GM18873 (cell line): ENCODE data around the gene PCDH7.

Source experiments
- ATAC-seq: cut with Tn5 transposase; IDR thresholded peaks from one replicate; pipeline ENCODE4 v1.9.1; 2021; ENCODE audit warnings: mild to moderate bottlenecking, moderate library complexity, moderate number of reproducible peaks; ENCODE audit not compliant: unreplicated experiment, low FRiP score

Gene PCDH7, protein sequence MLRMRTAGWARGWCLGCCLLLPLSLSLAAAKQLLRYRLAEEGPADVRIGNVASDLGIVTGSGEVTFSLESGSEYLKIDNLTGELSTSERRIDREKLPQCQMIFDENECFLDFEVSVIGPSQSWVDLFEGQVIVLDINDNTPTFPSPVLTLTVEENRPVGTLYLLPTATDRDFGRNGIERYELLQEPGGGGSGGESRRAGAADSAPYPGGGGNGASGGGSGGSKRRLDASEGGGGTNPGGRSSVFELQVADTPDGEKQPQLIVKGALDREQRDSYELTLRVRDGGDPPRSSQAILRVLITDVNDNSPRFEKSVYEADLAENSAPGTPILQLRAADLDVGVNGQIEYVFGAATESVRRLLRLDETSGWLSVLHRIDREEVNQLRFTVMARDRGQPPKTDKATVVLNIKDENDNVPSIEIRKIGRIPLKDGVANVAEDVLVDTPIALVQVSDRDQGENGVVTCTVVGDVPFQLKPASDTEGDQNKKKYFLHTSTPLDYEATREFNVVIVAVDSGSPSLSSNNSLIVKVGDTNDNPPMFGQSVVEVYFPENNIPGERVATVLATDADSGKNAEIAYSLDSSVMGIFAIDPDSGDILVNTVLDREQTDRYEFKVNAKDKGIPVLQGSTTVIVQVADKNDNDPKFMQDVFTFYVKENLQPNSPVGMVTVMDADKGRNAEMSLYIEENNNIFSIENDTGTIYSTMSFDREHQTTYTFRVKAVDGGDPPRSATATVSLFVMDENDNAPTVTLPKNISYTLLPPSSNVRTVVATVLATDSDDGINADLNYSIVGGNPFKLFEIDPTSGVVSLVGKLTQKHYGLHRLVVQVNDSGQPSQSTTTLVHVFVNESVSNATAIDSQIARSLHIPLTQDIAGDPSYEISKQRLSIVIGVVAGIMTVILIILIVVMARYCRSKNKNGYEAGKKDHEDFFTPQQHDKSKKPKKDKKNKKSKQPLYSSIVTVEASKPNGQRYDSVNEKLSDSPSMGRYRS (N-terminal part only)

DNA sequence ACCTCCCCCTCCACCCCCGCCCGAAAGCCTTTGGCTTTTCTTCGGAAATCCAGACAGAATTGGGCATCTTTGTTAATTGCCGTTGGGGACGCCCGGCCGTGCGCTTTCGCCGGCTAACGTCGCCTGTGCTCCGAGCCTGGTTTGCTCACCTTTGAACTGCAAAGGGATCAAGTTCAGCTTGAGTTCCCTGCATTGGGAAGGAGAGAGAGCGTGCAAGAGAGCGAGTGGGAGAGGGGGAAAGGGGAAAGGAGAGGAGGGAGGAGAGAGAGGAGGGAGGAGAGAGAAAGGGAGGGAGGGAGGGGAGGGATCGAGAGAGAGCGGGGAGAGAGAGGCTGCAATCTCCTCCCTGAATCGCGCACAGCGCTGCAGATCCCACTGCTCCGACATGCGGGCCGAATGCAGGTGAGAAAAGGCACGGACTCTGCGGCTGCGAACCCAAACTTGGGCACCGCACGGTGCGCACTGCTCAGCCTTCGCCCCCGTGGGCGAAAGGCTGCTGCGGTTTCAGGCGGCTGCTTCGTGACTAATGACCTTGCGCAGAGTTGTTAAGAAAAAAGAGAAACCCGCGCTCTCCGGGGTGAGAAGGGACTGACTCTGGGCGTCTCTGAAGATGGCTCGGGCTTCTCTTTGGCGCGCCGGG, at the start of gene PCDH7:
TSS of gene PCDH7 (plus strand) at position 349 of the 640 bp plus-strand sequence. CDS start 1,054 bp downstream, outside the sequence.
- no peak for ATAC-seq

DNA sequence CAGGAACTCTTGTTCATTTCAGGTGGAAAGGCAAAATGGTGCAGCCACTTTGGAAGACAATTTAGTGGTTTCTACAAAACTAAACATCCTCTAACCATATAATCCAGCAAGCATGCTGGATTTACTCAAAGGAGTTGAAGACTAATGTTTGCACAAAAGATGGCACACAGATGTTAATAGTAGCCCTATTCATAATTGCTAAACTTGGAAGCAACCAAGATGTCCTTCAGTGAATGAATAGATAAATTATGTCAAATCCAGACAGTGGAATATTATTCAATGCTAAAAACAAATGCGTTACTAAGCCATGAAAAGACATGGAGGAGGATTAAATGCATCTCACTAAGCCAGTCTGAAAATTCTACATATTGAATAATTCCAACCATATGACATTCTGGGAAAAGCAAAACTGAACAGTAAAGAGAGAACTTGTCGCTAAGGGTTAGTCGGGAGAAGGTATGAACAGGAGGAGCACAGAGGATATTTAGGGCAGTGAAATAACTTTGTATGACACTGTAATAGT, 48.2 kb upstream of the PCDH7 start:
- no peak for ATAC-seq

DNA sequence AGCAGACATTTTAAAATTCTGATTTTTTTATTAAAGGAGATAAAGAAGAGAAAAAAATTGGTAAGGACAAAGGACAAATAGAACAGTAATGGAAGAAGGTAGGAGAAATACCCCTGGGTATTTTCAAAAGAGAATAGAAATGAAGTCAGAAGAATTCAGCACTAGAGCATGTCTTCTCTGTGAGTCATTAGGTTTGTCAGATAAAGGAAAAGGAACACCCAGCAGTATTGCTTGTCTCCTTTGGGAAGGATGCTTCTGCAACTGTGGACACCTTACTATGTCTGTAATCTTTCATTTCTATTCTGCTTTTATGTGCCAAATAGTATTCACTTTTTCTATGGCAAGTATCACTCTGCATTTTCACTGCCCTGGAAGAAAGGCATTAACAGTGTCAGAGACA, 24.0 kb upstream of the PCDH7 start:
- ATAC-seq, result no peak

DNA sequence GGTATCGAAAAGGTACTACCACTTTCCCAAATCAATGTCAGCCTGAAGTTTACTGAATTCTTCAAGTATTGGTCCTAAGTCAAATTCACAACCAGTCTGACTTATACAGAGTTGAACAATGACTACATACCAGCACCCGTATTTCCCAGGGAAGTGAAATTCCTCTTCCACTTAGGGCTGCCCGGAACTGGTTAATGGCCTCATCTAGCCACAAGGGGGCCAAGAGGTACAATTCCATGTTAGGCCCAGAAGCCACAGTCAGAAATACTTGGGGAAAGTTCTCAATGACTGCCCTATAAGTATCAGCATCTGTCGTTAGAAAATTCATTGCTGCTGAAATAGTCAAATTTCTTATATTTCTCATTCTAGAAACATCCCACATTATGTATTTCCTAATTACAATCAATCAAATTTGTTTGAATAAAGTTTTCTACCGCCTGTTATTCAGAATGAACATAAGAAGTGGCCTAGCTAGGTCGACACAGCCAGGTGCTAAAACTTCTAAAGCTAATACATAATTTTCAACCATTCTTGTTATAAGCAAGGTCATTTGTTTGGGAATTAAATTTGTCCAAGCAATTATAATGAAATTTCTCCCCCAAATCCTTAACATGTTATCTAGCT, 5.6 kb upstream of the PCDH7 start:
- no peak for ATAC-seq

DNA sequence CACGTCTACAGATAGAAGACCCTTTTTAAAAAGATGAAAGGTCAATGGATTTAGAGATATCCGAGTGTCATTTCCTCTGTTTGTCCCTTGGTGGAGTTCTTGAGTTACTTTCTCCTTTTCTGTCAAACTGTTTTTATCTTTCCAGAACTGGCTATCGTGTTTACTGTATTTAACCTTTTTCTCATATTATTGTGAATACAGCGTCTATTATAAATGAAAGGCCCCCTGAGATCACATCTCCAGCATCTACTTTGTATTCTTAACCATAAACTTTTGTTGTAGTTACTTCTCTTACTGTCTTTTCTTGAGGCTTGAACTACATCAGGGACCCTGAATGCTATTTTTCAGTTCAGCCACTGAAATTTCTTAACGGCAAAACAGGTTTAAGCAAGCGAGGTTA, 4.0 kb upstream of the PCDH7 start:
- no peak for ATAC-seq

DNA sequence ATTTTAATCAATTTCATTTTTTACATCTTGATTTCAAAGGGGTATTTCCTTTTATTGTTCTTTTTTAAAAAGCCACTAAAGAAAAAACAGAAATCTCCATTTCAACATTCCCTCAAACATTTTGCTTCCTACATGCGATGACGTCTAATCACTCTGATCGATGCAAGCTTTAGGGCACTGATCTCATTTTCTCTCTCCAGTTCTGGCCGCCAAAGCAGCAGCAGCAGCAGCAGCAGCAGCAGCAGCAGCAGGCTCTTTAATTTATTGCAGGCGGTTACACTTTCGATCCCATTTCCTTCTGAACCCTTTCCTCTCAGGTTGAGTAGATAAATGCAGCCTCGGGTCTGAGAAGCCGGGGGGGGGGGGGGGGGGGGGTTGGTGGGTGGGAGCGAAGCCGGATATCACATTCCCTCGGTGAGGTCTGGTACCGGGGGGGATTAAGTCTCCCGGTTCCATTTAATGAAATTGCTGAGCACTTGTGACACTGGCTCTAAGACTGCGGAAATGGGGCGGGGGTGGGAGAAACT, 3.4 kb upstream of the PCDH7 start:
- no peak for ATAC-seq

DNA sequence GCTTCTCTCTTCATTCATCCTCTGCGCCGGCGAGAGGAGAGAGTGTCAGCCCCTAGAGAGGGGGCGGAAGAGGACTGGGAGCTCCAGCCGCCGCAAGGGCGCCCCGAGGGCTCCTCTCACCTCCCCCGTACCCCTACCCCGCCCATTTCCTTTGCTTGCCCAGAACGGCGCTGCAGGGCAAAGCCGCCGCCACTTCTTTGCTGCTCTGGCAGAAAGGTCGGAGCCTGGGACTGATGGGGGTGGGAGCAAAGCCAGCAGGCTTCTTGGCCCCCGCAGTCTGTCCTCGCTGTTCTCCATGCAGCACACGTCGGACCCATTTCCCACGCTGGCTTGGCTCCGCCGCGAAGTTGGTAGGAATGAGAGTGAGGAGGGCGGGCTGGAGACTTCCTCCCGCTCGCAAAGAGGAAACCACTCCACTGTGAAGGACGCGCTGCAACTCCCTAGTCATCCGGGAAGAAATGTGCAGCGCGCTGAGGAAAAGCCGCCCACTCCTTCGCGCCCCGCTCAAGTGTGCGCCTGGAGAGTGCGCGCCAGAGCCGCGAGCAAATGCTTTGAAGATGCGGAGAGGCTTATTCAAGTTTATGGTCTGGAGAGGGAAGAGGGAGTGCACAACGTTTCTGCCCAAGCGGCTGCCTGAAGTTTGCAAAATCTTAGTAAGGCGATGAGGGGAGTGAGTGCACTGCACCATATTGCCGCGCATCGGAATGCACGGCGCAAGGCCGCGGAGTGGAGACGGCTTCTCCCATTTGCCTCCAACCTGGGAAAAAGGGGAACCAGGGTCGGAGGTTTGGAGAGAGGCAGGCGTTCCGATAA, 2.8 kb upstream of the PCDH7 start:
- ATAC-seq, result no peak

DNA sequence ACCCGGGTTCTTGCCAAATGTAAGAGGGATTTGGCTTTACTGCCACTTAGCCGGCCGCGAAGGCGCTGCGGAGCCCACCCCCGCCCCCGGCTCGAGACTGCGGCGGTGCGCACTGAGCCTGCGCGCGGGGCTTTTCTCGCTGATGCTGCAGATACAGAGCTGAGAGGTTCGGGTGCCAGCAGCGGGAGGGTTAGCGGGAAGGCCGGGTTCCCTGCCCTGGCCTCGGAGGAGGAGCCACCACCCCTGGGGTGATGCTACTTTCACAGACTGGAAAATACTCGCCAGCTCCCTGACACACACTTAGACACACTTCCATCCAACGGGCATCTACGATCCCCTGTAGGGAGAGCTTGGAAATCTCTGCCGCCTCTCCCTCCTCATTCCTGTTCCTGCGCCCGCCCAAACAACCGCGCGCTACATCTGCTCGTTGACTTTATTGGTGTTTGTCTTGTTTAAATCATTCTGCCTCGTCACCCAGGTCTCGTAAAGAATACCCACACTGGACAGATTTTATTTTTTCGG, 2.1 kb upstream of the PCDH7 start:
- no peak for ATAC-seq

DNA sequence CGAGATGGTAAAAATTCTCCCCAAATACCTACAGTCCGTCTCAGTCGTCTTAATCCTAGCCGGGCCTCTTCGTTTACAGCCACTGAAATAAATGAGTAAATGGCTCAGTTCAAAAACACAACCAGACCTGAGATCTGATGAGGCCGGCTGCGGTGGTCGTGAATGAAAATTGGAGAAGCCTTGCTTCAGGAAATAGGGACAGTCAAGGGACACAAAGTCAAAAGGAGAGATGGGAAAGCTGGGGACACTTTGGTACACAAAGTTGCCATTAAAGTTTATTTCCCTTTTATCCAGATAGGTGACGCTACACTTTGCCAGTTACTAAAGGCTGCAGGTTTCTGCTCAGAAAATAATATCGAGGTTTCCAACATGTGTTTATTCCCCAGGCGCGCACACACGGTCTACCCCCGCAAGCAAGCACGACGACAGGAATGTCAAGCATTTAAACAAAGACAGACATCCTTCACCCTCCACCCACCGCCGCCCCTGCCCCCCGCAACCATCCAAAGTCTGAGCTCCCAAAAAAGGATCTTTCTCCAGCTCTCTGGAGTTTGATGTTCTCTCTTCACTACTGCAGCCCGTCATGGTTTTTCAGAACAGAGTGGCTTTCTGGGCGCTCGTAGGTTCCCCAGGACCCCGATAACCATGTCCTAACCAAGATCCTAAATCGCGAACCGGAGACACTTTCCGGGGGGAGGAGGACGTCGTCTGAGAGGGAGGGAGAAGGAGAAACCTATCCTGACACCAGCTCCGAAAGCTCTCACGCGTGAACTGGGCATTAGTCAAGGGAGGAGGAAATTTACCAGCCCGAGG, 1.3 kb upstream of the PCDH7 start:
- no peak for ATAC-seq

DNA sequence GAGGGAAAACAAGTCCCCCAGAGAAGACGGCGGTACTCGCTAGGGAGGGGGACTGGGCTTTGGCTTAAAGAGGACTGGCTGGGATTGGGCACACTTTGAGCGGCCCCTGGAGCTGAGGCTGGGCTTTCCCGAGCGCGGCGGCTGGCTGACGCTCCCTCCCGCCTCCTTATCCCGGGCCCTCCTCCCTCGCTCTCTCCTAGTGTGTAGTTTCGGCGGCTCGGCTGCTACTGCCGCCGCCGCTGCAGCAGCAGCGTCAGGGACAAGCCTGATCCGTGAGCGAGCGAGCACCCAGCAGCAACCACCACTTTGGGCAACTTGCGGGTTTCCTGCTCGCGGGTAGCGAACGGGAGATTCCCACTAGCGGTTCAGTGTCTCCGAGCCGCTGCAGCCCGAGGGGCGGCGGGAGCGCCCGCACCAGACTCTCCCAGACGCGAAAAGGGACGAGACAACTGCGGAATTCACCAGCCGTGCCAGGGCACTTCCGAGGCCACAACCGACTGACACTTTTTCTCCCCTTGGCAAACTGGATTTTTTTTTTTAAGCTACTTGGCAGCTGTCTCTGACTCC, 632 bp upstream of the PCDH7 start:
- no peak for ATAC-seq

DNA sequence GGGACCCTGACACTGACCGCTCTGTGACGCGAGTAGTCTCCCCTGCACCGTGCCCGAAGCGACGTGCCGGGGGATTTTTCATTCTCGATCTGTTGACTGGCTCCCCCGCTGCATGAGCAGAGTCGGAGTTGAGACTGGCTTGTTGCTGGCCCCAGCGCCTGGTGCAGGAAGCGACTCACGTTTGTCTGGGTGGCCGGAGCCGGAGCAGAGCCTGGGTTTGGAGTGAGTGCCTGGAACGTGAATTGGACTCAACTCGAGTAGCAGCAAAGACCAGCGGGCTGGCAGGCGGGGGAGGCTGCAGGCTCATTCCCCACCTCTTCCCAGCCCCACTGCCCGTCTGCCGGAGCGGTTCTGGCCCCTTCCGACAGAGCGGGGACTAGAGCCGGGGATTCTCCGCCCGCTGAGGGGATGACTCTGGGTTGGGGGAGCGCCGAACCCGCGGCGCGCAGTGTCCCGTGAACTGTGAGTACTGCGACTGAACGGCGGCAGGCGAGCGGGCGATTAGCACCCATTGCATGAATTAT, 554 bp downstream of the PCDH7 start:
- ATAC-seq, result no peak

DNA sequence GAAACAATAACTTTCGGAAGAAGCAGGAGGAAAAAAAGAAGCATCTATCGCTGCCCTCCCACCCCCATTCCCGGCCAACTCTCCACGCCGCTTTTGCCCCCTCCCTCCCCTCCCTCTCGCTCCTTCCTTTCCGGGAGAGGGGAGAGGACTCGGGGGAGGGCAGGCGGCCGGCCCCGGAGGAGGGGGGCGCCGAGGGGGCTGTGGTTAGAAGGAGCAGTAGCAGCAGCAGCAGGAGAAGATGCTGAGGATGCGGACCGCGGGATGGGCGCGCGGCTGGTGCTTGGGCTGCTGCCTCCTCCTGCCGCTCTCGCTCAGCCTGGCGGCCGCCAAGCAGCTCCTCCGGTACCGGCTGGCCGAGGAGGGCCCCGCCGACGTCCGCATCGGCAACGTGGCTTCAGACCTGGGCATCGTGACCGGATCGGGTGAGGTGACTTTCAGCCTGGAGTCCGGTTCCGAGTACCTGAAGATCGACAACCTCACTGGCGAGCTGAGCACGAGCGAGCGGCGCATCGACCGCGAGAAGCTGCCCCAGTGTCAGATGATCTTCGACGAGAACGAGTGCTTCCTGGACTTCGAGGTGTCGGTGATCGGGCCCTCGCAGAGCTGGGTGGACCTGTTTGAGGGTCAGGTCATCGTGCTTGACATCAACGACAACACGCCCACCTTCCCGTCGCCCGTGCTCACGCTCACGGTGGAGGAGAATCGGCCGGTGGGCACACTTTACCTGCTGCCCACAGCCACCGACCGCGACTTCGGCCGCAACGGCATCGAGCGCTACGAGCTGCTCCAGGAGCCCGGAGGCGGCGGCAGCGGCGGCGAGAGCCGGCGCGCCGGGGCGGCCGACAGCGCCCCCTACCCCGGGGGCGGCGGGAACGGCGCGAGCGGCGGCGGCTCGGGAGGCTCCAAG, 1.3 kb downstream of the PCDH7 start:
- ATAC-seq, result no peak

DNA sequence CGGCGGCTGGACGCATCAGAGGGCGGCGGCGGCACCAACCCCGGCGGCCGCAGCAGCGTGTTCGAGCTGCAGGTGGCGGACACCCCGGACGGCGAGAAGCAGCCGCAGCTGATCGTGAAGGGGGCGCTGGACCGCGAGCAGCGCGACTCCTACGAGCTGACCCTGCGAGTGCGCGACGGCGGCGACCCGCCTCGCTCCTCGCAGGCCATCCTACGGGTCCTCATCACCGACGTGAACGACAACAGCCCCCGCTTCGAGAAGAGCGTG, 1.9 kb downstream of the PCDH7 start:
- no peak for ATAC-seq

DNA sequence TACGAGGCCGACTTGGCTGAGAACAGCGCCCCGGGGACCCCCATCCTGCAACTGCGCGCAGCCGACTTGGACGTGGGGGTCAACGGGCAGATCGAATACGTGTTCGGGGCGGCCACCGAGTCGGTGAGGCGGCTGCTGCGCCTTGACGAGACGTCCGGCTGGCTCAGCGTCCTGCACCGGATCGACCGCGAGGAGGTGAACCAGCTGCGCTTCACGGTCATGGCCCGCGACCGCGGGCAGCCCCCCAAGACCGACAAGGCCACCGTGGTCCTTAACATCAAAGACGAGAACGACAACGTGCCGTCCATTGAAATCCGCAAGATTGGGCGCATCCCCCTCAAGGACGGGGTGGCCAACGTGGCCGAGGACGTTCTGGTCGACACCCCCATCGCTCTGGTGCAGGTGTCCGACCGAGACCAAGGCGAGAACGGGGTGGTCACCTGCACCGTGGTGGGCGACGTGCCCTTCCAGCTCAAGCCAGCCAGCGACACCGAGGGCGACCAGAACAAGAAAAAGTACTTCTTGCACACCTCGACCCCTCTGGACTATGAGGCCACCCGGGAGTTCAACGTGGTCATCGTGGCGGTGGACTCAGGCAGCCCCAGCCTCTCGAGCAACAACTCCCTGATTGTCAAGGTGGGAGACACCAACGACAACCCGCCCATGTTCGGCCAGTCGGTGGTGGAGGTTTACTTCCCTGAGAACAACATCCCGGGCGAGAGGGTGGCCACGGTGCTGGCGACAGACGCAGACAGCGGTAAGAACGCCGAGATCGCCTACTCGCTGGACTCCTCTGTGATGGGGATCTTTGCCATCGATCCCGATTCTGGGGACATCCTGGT, 2.4 kb downstream of the PCDH7 start:
- no peak for ATAC-seq

DNA sequence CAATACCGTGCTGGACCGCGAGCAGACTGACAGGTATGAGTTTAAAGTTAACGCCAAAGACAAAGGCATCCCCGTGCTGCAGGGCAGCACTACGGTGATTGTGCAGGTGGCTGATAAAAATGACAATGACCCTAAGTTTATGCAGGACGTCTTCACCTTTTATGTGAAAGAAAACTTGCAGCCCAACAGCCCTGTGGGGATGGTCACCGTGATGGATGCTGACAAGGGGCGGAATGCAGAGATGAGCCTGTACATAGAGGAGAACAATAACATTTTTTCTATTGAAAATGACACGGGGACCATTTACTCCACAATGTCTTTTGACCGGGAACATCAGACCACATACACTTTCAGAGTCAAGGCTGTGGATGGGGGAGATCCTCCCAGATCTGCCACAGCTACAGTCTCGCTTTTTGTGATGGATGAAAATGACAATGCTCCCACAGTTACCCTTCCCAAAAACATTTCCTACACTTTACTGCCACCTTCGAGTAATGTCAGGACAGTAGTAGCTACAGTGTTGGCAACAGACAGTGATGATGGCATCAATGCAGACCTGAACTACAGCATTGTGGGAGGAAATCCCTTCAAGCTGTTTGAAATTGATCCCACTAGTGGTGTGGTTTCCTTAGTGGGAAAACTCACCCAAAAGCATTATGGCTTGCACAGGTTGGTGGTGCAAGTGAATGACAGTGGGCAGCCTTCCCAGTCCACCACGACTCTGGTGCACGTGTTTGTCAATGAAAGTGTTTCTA, 3.2 kb downstream of the PCDH7 start:
- ATAC-seq, result no peak
